GM21619 (cell line): ENCODE results near the gene STK24.

Source experiments
- ATAC-seq: cut with Tn5 transposase; IDR thresholded peaks from one replicate; pipeline ENCODE4 v1.9.1; 2021; ENCODE audit not compliant: unreplicated experiment

The STK24 gene

GRCh38 chr13:98476538-98476966, 100.4 kb downstream of the STK24 start:
- peak; percentile 94 for ATAC-seq

DNA sequence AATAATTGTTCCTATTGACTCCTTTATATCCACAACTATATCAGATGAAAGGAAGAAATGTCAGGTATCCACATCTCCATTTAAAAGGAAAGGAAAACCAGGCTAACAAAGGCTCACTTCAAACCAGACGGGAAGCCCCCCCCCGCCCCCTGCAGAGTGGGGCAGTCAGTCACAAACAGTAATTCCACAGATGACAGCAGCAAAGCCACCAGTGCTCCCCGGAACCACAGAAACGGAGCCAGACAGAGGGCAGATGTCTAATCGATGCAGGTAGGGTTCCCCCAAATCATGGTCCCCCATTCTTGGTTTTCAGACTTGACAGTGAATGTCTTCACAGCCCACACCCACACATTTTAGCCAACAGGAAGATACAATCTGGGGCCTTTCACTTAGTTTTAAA, 100.8 kb downstream of the STK24 start:
- peak; percentile 28 for ATAC-seq

DNA sequence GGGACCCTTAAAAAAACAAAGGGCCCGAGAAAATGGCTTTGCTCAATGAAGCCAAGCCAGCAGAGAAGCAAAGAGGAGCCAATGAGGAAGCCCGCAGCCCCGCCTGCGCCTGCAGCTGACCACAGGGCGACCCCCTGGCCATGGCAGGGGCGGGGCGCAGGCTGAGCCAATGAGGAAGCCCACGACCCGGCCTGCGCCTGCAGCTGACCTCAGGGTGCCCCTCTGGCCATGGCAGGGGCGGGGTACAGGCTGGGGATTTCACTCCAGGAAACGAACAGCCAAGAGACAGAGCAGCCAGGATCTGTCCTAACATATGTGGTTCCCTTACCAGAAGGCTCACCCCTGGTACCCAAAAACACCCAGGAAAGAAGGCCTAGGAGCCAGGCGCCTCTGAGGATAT, 101.4 kb downstream of the STK24 start:
- no peak for ATAC-seq

- ATAC-seq: no peak
These were observed 102.1 kb downstream of the STK24 start for GRCh38 chr13:98474761-98475160.

GRCh38 chr13:98474292-98474691, 102.6 kb downstream of the STK24 start:
- no peak for ATAC-seq

GRCh38 chr13:98473788-98474144, 103.1 kb downstream of the STK24 start:
- ATAC-seq: no peak

- no peak for ATAC-seq
These were observed 103.6 kb downstream of the STK24 start for GRCh38 chr13:98473135-98473787.

GRCh38 chr13:98471934-98472333, 105.0 kb downstream of the STK24 start:
- no peak for ATAC-seq

DNA sequence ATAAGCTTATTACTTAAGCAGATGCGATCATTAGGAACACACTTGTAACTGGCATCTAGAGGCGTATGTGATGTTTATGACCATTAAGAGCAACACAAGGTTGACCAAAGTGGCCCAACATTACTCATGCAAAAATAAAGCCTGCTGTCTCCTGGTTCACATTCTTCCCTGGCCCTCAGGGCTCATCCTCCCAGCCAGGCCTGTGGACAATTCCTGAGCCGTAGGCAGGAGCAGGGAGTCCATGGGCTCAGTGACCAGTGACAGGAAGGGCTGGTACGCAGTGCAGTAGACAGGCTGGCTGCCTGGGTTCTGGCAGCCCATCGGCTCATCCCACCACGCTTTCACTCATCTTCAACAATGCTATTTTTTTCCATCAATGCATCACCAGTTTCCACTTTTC, 106.0 kb downstream of the STK24 start:
- ATAC-seq: no peak

- no peak for ATAC-seq
These were observed 108.0 kb downstream of the STK24 start for GRCh38 chr13:98468929-98469328.

DNA sequence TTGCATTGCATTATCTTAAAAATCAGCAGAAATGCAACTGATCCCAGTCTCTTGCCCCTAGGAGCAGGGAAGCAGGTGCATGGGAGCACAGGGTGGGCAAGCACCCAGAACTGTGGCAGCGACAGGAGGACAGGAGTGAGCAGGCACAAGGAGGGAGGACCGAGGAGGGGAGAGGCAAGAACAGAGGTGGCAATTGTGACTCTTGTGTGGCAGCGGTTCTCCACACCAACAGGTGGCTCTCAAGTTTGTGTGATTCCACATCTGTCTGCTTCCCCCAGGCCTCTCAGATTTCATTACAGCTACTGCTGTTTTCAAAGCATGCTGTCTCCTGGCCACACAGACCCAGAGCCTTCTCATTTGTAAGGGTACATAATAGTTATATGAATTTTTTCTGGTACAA, 108.5 kb downstream of the STK24 start:
- ATAC-seq: no peak

- ATAC-seq: no peak
These were observed 109.5 kb downstream of the STK24 start for GRCh38 chr13:98467263-98467985.

- ATAC-seq: no peak
These were observed 110.2 kb downstream of the STK24 start for GRCh38 chr13:98466634-98467236.

- ATAC-seq: no peak
These were observed 114.0 kb downstream of the STK24 start for GRCh38 chr13:98462946-98463345.

- ATAC-seq: no peak
These were observed 114.5 kb downstream of the STK24 start for GRCh38 chr13:98462241-98462882.

DNA sequence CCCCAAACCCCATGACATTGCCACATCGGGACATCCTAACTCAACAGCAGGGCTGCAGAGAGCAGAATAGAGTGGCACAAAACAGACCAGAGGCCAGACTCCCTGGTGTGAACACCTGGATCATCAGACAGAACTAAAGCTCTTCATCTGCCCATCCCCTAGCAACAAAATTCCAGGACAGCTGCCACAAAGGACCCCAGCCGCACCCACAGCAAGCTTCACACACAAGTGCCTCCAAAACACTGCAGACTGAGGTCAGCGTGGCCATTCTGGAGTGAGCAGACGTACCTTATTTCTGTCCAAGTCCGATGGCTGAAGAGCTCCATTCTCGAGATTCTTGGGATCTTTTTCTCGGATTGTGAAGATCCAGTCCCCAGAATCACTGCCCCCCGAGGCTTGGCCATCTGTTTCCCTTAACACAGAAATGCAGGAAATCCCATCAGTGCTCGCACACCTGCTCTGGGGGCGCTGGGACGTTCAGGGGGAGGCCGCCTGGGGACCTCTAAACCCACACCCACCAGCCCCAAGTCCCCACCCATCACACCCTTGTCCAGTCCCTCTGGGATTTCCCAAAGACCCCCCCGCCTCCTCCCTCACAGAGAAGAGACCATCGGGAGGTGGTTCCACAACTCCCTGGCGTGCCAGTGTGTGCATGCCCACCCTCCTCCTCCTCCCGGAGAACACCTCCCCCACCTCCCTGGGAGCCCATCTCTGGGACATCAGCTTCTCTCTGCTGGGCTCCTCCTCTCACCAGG, 115.2 kb downstream of the STK24 start:
- ATAC-seq: no peak

DNA sequence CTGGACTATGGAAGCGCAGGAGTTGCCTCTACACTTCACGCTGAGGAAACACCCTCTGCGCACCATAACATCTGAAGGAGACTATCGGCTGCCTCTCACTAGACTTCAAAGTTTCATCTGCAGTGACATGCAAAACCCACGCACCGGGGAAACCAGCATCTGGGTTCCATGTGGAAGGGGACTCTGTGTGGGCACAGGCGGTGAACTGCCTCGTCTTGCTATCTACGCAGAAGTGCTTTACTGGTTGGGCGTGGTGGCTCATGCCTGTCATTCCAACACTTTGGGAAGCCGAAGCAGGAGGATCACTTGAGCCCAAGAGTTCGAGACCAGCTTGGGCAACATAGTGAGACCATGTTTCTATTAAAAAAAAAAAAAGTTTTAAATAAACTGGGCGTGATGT, 116.4 kb downstream of the STK24 start:
- ATAC-seq: no peak

- no peak for ATAC-seq
These were observed 117.1 kb downstream of the STK24 start for GRCh38 chr13:98459721-98460370.

GRCh38 chr13:98459171-98459681, 117.7 kb downstream of the STK24 start:
- no peak for ATAC-seq

DNA sequence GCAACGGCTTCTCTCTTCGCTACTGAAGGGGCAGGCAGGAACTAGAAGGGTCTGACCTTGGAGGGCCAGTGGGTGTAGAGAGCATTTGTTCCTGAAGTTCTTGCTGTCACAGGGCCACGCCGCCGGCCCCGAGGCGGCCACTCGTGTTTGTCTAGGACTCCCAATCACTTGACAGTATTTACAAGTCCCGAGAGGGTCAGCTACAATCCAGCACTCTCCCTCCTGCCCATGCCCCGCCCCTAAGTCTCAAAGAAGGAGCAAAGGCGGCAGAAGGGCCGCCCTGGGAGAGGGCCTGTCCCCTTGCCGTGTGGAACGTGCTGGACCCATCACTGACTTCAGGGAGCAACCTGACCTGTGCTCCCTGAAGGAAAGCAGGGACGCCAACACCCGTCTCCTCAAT, 118.5 kb downstream of the STK24 start:
- ATAC-seq: no peak
